HFF-Myc (cell line): ENCODE data around the gene SAMM50.

Experiments
- DNase-seq: peaks from one replicate; pipeline ENCODE4 v3.0.0-alpha.2; 2011; ENCODE audit warnings: low read depth; ENCODE audit errors: extremely low read depth
- H3K4me3 ChIP-seq: replicated peaks from 2 replicates; pipeline ENCODE4 v1.5.1; 2011; ENCODE audit warnings: low read depth, mild to moderate bottlenecking, control low read depth, low read length
- TF ChIP-seq, protein P1 (sequence below): IDR thresholded peaks from 2 replicates; pipeline ENCODE4 v1.5.1; 2012; ENCODE audit warnings: mild to moderate bottlenecking, low read depth, low read length, control low read depth; ENCODE audit errors: missing control alignments

Gene SAMM50

DNA sequence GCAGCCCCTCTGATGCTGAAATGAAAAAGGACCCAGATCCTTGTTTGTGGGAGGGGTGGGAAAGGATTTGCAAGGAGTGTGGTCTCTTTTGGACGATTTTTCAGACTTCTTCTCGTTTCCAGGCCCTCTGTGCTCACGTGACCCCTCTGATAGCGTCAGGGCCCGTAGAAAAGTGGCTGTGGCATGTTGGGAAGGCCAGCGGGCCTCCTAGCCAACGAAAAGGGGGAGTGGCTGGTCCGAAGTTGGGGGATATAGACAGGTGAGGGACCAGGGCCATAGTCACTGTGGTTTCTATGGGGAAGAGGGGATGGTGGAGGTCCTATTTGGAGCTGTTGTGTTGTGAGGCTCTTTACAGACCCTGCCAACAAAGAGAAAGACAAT is 75.5 kb downstream of the SAMM50 start:
- TF ChIP-seq, protein P1, sequence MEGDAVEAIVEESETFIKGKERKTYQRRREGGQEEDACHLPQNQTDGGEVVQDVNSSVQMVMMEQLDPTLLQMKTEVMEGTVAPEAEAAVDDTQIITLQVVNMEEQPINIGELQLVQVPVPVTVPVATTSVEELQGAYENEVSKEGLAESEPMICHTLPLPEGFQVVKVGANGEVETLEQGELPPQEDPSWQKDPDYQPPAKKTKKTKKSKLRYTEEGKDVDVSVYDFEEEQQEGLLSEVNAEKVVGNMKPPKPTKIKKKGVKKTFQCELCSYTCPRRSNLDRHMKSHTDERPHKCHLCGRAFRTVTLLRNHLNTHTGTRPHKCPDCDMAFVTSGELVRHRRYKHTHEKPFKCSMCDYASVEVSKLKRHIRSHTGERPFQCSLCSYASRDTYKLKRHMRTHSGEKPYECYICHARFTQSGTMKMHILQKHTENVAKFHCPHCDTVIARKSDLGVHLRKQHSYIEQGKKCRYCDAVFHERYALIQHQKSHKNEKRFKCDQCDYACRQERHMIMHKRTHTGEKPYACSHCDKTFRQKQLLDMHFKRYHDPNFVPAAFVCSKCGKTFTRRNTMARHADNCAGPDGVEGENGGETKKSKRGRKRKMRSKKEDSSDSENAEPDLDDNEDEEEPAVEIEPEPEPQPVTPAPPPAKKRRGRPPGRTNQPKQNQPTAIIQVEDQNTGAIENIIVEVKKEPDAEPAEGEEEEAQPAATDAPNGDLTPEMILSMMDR = no peak

DNA sequence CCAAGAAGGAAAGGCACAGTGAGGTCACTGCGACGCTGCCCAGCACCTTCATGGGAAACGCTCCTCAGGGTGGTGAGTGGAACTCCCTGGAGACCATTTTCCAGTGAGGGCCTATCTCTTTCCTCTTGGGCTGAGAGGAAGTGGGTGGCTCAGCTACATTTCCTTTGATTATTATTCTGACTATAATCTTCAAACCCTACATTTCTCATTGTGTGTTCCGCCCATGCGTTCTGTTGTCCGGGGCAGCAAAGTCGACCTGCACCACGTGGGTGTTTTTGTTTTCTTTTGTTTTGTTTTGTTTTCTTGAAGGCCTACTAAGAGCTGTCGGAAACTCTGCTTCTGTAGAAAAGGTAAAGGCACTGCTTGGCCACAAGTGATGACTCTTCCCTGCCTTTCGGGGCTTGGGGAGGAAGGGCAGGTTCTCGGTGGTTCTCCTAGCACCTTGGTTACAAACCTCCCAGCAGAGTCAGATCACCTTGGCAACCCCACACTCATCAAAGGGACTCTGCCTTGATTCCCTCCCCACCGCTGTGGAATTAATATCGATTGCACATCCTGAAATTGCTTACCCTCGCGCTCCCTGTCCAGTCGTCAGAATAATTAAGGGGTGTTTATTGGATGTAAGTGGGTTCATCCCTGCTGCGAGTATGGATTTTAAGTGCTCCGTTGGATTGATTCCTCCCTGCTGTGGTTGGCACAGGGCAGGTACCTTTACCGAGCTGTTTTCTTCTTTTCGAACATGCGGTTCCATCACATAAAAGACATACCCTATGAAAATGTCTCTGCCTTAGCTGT is 76.1 kb downstream of the SAMM50 start:
- no peak for DNase-seq

More for the DNA sequence above, 75.5 kb downstream of the SAMM50 start:
- no peak overlapping the region for H3K4me3 ChIP-seq
- no peak for DNase-seq

DNA sequence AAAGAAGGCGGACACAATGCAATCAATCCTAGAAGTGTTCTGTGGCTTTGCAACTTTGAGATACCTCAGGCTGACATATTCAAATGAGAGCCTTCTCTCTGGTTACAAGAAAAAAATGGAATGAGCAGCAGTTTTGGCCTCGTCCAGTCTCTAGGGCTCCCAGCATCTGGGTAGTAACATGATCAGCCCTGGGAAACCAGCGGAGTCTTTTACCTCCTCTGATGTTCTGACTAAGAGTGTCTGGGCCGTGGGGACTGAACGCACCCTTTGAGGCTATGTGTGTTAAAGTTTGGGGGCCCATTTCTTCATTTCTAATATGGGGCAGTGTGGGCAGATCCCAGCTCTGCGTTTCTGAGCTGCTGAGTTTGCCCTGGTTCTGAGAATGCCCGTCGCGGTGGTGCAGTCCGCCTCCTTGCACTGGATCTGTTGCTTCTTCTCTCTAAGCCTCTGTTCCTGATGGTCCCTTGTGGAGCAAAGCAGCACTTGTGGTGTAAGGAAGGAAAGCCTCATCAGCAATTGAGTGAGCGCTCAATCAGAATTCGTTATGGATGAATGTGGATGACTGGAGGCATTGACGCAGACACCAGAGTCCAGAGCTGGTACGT is 77.0 kb downstream of the SAMM50 start:
- H3K4me3 ChIP-seq = no peak overlapping the region
- no peak for DNase-seq

More for the DNA sequence above, 76.1 kb downstream of the SAMM50 start:
- TF ChIP-seq, protein P1 = no peak
- no peak overlapping the region for H3K4me3 ChIP-seq

DNA sequence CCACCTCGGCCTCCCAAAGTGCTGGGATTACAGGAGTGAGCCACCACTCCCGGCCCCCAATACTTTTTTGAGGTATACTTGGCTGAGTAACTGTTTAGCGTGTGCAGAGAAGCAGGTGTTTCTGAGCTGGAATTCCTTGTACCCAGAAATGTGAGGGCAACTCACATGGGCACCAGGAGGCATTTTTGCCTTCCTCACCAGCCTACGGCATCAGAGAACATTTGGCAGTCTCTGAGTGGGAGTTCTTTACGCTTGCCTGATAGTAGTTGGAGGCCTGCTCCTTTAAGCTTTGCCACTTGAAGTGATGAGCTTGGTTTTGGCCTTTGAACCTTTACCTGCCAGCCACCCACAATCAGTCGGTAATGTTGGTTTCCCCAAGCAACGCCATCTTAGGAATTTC is 78.0 kb downstream of the SAMM50 start:
- no peak for DNase-seq
- TF ChIP-seq, protein P1 = no peak
- no peak overlapping the region for H3K4me3 ChIP-seq

More for the DNA sequence above, 77.0 kb downstream of the SAMM50 start:
- TF ChIP-seq, protein P1 = no peak

DNA sequence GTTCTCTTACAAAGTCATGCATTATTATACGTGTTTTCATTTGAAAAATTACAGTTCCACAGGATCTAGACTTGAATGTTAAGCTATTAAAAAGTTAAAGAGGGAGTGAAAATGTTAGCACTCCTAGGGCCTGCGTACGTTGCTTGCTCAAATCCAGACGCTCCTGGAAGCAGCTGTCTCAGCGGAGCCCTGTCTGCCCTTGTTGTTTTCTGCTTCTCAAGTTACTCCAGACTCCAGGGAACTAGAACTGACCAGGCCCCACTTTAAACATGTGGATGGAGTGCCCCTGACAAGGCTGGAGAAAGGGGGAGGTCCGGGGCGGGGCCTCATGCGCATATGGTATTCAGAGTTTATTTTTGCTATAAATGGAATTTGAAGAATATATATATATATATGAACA is 78.5 kb downstream of the SAMM50 start:
- H3K4me3 ChIP-seq = no peak overlapping the region
- DNase-seq = no peak
- TF ChIP-seq, protein P1 = no peak

DNA sequence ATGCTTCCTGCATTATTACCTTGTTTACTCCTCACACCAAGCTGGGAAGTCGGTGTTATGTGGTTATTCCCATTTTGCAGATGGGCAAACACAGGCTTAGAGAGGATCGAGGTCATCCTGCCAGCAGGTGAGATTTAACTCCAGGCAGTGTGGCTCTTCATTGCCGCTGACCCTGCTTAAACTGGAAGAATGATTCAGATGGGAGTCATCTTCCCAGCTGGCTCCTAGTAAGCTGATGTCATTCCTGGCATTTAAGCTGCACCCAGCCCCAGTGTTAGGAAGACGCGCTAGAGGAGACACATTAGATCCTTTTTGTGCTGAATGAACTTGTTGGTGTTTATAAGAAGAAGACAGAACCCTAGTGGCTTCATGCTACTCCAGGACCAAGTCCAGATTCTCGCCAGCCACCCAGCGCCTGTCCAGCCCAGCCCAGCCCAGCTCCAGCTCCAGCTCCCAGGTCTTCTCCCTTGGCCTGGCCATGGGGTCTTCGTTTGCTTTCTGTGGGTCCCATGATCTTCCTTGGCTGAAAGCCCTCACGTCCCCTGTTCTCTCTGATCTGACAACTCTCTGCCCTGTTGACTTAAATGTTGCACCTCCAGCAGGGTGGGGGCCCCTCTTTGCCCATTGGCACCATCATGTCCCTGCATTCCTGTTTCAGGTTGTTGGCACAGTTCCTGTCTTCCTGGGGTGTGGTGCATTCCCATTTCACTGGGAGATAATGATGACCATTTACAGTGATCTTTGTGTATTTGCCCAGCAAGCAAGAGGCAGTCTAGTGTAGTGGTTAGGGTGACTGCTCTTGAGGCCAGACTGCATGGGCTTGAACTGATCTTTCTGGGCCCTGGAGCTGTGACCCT is 82.5 kb downstream of the SAMM50 start:
- TF ChIP-seq, protein P1 = no peak
- no peak overlapping the region for H3K4me3 ChIP-seq
- peak; percentile 93 for DNase-seq
